G401 (cell line): ENCODE measurements around the gene DDX39B. TPM values are rescaled to one million over a fixed set of nuclear protein-coding genes. Genes with fewer than 3 reads are reported as not detected.

ENCODE experiments used
- DNase-seq: peaks from one replicate; pipeline ENCODE4 v3.0.0-alpha.2; 2015; ENCODE audit warnings: low spot score
- in situ Hi-C: cut with HindIII; loops from 2 replicates; pipeline ENCODE4 v1.10.0; 2016; ENCODE audit warnings: low sequenced_read_pairs, mixed read lengths
- total RNA-seq: library from RNA; depleted of rRNA; stranded (reverse); fragments of >200 nt; shearing (Covaris generic); gene quantifications from 2 replicates; pipeline ENCODE4 v1.2.3, GENCODE V29; 2014

Gene DDX39B
- total RNA-seq, 1 experiment from 2014 or later: 792 TPM

GRCh38 chr6:31576897-31577578 is 35.2 kb upstream of the DDX39B start:
- in situ Hi-C loops: no loop called here
- no peak for DNase-seq

- no peak for DNase-seq
- in situ Hi-C loops: no loop called here
These were observed 34.3 kb upstream of the DDX39B start for GRCh38 chr6:31575952-31576685.

- no peak for DNase-seq
- in situ Hi-C loops: no loop called here
These were observed 33.6 kb upstream of the DDX39B start, which contains the start of gene TNF for GRCh38 chr6:31575335-31575901. TNF (plus strand) TSS chr6:31575565; CDS start chr6:31575742, 177 bp downstream.

GRCh38 chr6:31574106-31575061 is 32.6 kb upstream of the DDX39B start:
- DNase-seq: no peak
- in situ Hi-C loops: no loop called here

- DNase-seq: no peak
- in situ Hi-C loops: no loop called here
These were observed 31.7 kb upstream of the DDX39B start for GRCh38 chr6:31573239-31574105.

GRCh38 chr6:31572041-31572911 is 30.5 kb upstream of the DDX39B start, which contains the start of gene LTA:
LTA (plus strand) TSS chr6:31572289; CDS start chr6:31572743, 454 bp downstream.
- in situ Hi-C loops: no loop called here
- no peak for DNase-seq

GRCh38 chr6:31569861-31570536 is 28.2 kb upstream of the DDX39B start:
- DNase-seq: no peak
- in situ Hi-C loops: no loop called here

- in situ Hi-C loops: no loop called here
- DNase-seq: no peak
These were observed 26.7 kb upstream of the DDX39B start for GRCh38 chr6:31568537-31568961.

- no peak for DNase-seq
- in situ Hi-C loops: no loop called here
These were observed 25.9 kb upstream of the DDX39B start for GRCh38 chr6:31567531-31568370.

- no peak for DNase-seq
- in situ Hi-C loops: no loop called here
These were observed 18.9 kb upstream of the DDX39B start for GRCh38 chr6:31560697-31561058.

GRCh38 chr6:31559958-31560696 is 18.3 kb upstream of the DDX39B start:
- no peak for DNase-seq
- in situ Hi-C loops: no loop called here

- in situ Hi-C loops: no loop called here
- DNase-seq: no peak
These were observed 17.8 kb upstream of the DDX39B start for GRCh38 chr6:31559606-31559957.

- no peak for DNase-seq
- in situ Hi-C loops: no loop called here
These were observed 17.1 kb upstream of the DDX39B start for GRCh38 chr6:31558631-31559500.

- in situ Hi-C loops: no loop called here
- no peak for DNase-seq
These were observed 16.5 kb upstream of the DDX39B start for GRCh38 chr6:31558318-31558625.
